ENCODE data around the gene DLG1. TPM values are rescaled to one million over a fixed set of nuclear protein-coding genes. Genes with fewer than 3 reads are reported as not detected.

Gene DLG1
- total RNA-seq, 1 experiment from 2014 or later: 89.8 TPM

- ChIA-PET RAD21 (ENCODE audit: low non-redundant PET in 1 of 2, low total read pairs in 2 of 2, uncharacterized antibody in 2 of 2, unreplicated experiment in 2 of 2) (no interaction called here), CTCF (interaction anchor here (1.3 kb wide), 1 partner anchor 395 kb away, joined by 3 read pairs; no protein-coding TSS in a partner anchor)
- no peak overlapping the region for H3K4me2 ChIP-seq (ENCODE audit: low read length)
These were observed 93.7 kb downstream of the DLG1 start for GRCh38 chr3:197204736-197205135.

More at GRCh38 chr3:197204736-197205135, 93.7 kb downstream of the DLG1 start:
- peaks cover 23% of the 10 kb centered on the region; the same call in 1 of the 2 replicates for H4K20me1 ChIP-seq (ENCODE audit: insufficient read depth)
- no peaks in the 10 kb centered on the region for H3K36me3 ChIP-seq (ENCODE audit: control insufficient read depth in 1 of 2, insufficient read depth in 2 of 2, low read length in 2 of 2)
- no peaks in the 10 kb centered on the region for H3K9me2 ChIP-seq (ENCODE audit: insufficient read depth)
- H3K9ac ChIP-seq (ENCODE audit: low read length): no peak overlapping the region
- TF ChIP-seq JUND (IDR thresholded peaks at IDR 0.05) (no peak), RAD21 (IDR thresholded peaks at IDR 0.05; ENCODE audit: low read depth) (no peak), SP1 (IDR thresholded peaks at IDR 0.05; ENCODE audit: low read depth) (no peak), SRF (IDR thresholded peaks at IDR 0.05; ENCODE audit: low read depth) (no peak), ZNF274 (IDR thresholded peaks at IDR 0.05; ENCODE audit: low read depth, low read length) (no peak), EZH2phosphoT487 (IDR thresholded peaks at IDR 0.05; ENCODE audit: borderline replicate concordance) (no peak), YY1 (IDR thresholded peaks at IDR 0.05; ENCODE audit: extremely low read depth, insufficient replicate concordance, low read depth, low read length) (no peak), REST (IDR thresholded peaks at IDR 0.05; ENCODE audit: low read depth) (no peak), ELF1 (IDR thresholded peaks at IDR 0.05; ENCODE audit: borderline replicate concordance, low read depth) (no peak), ATF3 (IDR thresholded peaks at IDR 0.05) (no peak), TCF7L2 (IDR thresholded peaks at IDR 0.05; ENCODE audit: borderline replicate concordance, extremely low read depth, insufficient read depth, insufficient read length) (no peak), POLR2A (IDR thresholded peaks at IDR 0.05; ENCODE audit: borderline replicate concordance, extremely low read depth, insufficient read depth, insufficient read length) (no peak), SIN3A (IDR thresholded peaks at IDR 0.05; ENCODE audit: low read depth) (no peak), ZFX (IDR thresholded peaks at IDR 0.05) (no peak)
- H3K27me3 ChIP-seq (ENCODE audit: insufficient read depth, low read length): no peaks in the 10 kb centered on the region
- POLR2A ChIA-PET: no interaction called here
- ATAC-seq (no peak), DNase-seq (ENCODE audit: low read depth, low spot score) (no peak)
- H3K9me3 ChIP-seq (ENCODE audit: control insufficient read depth in 1 of 2, insufficient read depth in 1 of 2, low read depth in 1 of 2, low read length in 2 of 2): no peaks in the 10 kb centered on the region
- no peaks in the 10 kb centered on the region for H3K4me1 ChIP-seq (ENCODE audit: control insufficient read depth in 1 of 2, insufficient read depth in 2 of 2, low read length in 2 of 2)
- no peak overlapping the region for H3K27ac ChIP-seq (ENCODE audit: low read depth, low read length)
- H2AFZ ChIP-seq (ENCODE audit: low read depth, low read length, poor library complexity, severe bottlenecking): no peak overlapping the region
- BruUV-seq (replicated peaks): no TSS peak
- no peak overlapping the region for H3K4me3 ChIP-seq (replicated peaks in 1 of 2; ENCODE audit: low read depth in 1 of 2, low read length in 2 of 2)
- peaks cover 99% of the 10 kb centered on the region for H3K79me2 ChIP-seq (ENCODE audit: insufficient read depth, low read length)
- intact Hi-C loops (cut with micrococcal nuclease): no loop called here

Measured in HCT116 (cell line).